NCI-H146 treated with DMSO at 0.1 percent for 48 hours (cell line): ENCODE results near the gene SMIM5.
A peak's percentile ranks its signal among the peaks of the same experiment; 100 is the strongest.
"Not testable (repeated sequence)": the region's sequence is repeated elsewhere in the genome, so short reads cannot be mapped to it uniquely, and the experiment has no call there.

Experiments used
- DNase-seq: peaks from one replicate; lab custom pipeline; 2025; ENCODE audit not compliant: unreplicated experiment; lab: John Stamatoyannopoulos, UW

SMIM5 gene

GRCh38 chr17:75624021-75624420 lies 9.2 kb upstream of the SMIM5 start:
- DNase-seq: no peak

GRCh38 chr17:75624714-75625345 lies 8.4 kb upstream of the SMIM5 start:
- DNase-seq: no peak

GRCh38 chr17:75625813-75626486 lies 7.3 kb upstream of the SMIM5 start:
- no peak for DNase-seq

GRCh38 chr17:75626496-75627038 lies 6.7 kb upstream of the SMIM5 start:
- no peak for DNase-seq

DNA sequence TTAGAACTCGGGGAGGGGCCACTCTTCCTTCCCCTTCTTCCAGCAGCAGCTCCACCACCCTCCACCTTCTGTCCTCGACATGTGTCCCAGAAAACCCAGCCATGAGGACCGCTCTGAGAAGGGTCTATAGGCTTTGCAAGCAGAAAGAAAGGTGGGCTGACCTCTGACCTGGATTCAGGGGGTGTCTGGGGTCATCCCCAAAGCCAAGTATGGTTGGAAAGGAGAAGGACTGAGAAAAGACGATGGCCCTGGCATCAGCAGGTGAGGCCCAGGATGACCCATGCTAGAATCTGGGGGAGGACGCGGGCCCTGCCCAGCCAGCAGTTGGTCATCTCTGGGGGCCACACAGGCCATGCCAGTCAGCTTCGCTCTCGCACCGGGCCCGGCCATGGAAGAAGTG lies 6.1 kb upstream of the SMIM5 start:
- no peak for DNase-seq

DNA sequence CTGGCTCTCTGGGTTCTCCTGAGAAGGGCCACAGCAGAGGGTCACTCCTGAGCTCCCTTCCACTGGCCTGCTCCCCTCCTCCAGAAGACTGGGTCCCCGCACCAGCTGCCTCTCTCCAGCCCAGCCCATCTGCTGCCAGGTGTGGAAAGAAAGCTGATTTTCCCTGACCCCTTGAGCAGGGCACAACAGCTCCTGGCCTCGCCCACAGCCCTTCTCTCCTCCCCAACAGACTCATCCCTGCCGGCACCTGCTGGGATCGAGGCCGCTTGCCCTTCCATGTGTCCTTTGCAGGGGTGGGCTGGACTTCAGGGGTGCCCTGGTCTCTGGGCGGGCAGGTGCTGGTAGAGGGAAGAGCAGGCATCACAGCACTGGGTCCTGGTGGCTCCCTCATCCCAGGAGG lies 4.8 kb upstream of the SMIM5 start:
- DNase-seq: no peak

- no peak for DNase-seq
These were observed 4.1 kb upstream of the SMIM5 start for GRCh38 chr17:75629157-75629556.

- no peak for DNase-seq
These were observed 2.9 kb upstream of the SMIM5 start for GRCh38 chr17:75630071-75630917.

DNA sequence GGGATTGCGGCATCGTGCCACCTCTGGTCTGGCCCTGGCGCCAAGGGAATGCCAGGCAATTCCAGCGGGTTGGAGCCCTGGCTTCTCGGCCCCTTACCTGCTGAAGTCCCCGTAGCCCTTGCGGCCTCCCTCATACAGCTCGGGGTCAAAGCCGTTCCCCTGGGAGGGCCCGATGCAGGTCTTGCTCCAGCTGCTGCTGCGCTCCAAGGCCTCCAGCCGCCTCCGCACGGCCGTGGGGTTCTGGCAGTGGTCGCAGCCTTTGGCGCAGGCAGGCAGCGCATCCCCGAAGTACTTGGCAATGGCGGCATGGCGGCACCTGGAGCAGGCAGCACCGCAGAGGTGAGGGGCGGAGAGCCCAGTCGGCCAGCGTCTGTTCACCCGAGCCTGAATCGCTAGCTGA lies 1.9 kb upstream of the SMIM5 start:
- no peak for DNase-seq

DNA sequence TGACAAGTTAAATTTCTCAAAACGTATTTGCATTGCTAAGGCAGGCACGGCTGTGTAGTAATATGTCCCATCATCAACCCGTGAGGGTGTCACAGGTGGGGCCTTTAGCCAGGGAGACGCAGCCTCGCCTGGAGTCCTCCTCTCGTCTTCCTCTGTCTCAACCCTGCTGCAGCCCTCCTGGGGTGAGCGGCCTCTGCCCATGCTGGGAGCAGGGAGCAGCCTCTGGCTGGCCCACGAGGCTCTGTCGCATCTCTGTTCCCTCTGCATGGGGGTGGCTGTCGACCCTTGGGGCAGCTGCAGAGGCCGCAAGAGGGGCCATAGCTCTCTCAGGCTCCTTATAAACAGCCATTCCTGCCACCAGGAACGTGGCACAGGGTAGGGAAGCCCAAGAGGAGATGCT lies 806 bp upstream of the SMIM5 start:
- DNase-seq: no peak

GRCh38 chr17:75633486-75634375 lies 497 bp downstream of the SMIM5 start:
- peak; percentile 85 for DNase-seq

DNA sequence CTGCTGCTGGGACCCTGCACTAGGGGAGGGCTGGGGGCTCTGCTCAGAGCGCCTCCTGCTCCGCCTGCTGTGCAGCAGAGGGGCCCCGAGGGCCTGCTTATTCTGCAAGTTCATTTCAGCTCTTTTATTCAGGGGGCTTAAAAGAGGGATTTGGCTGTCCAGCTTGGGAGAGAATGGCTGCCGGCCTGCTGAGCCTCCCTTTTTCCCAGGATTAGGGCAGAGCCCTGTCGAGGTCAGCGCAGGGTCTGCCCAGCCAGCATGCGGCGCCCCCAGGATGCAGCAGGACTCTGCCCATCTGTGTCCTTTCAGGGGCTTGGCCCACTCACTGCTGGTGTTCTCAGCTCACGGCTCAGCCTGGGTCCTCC lies 1.1 kb downstream of the SMIM5 start:
- no peak for DNase-seq

DNA sequence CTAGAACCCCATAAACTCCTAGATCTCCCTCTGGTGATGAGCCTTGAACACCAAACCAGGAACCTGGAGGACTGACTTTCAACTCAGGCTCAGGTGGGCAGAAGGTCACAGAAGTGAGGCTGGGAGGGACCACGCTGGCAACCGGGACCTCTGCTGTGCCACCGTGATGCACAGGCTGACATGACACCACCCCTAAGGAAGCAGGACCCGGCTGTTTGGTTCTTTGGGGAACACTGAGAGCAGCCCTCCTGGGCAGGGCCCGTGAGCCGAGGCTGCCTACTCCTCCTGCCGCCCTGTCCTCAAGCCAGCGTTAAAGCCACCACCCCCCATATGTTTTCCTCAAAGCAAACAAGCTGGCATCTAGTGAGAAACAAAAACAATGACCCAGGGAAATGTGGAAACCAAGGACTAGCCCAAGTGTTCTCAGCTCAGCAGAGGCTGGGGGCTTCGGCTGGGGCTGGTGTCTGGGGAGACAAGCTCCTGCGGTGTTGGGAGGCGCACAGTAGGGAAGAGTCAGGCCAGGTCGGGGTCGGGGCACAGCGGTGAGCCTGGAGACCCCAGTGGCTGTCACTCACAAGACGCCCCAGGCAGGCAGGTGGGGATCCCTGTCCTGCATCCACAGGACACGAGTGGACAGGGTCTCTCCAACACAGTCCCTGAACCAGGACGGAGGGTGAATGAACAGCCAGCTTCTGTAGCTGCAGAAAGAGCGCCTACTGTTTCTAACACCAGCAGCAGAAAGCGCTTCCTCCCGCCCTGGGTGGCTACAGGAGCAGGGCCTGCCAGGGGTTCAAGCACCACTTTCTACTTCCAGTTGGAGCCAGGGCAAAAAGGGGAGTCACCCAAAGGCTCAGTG lies 1.7 kb downstream of the SMIM5 start:
- DNase-seq: no peak

DNA sequence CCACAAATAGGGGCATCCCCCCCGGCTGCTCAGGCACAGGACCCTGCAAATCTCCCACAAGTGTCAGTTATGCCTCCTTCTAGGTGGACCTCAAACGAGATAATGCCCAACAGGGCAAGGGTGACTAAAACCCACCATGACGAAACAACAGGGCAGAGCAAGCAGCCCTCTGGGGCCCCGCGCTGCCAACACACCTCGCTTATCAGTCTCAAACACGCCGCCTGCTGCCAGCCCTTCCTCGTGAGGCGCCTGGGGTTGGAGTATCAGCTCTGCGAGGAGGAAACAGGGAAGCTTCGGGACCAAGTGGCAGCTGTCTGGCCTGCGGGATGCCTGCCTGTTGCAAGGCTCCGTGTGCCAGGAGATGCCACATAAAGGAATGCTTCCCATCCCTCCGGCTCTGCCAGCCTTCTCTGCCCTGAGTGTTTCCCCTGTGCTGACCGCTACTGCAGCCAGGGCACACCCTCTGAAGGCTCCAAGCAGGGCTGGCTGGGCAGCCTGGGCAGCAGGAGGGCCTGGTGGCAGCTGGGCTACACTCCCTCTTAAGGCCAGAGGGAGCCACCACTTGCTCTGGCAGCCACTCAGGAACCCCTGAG lies 2.5 kb downstream of the SMIM5 start:
- DNase-seq: no peak

- no peak for DNase-seq
These were observed 3.3 kb downstream of the SMIM5 start for GRCh38 chr17:75636381-75637142.

- no peak for DNase-seq
These were observed 3.9 kb downstream of the SMIM5 start for GRCh38 chr17:75637143-75637538.

DNA sequence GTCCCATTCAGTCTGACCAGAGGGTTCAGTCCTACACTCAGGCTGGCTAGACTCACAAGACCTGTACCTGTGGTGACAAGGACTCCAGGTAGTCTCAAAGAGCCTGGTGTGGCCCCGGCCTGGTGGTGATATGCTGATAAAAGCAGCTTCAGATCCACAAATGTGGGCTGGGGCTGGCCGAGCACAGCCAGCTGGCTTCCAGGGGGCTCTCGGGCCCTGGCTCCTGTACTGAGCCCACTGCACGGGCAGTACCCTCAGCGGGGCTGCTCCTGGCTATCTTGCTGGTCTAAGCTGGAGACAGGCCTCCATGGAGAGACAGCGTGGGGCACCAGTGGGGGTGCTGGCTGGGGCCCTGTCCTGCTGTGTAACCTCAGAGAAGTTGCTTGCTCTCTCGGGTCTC lies 4.3 kb downstream of the SMIM5 start:
- DNase-seq: no peak

- DNase-seq: not testable (repeated sequence)
These were observed 4.8 kb downstream of the SMIM5 start for GRCh38 chr17:75638039-75638438.

DNA sequence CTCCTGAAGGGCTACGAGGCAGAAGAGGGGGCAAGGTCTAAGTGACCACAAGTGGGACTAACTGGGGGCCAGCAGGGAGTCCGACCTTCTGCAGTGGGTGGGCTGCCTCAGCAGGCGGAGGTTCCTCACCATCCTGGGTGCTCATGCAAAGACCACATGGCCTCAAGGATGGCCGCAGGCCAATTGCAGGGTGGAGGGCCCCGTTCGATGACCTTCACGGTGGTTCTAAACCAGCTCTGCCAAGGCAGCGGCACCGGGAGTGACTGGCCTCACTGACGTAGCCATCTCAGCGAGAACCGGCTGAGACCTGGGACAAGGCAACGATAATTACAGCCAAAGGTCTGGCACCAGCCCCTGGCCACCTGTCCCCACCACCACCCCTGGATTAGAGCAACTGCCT lies 5.7 kb downstream of the SMIM5 start:
- no peak for DNase-seq
